GM12878 (cell line): ENCODE results near the gene GPR107. TPM values are rescaled to one million over a fixed set of nuclear protein-coding genes. Genes with fewer than 3 reads are reported as not detected.

Experiments
- BHLHE40 ChIP-seq, 2 experiments: fragments of 450-650 bp in 1 of 2; IDR thresholded peaks; 2 replicates each; pipeline ENCODE4 v1.6.1; 2011 to 2017; ENCODE audit warnings: low read depth in 2 of 2, borderline replicate concordance in 1 of 2, improper control_type of control experiment in 1 of 2, low read length in 1 of 2, mild to moderate bottlenecking in 1 of 2
- BMI1 ChIP-seq: fragments of 450-650 bp; IDR thresholded peaks from 2 replicates; pipeline ENCODE4 v1.6.1; 2016; ENCODE audit warnings: mild to moderate bottlenecking, moderate library complexity, borderline replicate concordance
- BRCA1 ChIP-seq: IDR thresholded peaks from 2 replicates; pipeline ENCODE4 v1.6.1; 2011; ENCODE audit warnings: low read depth, low read length, improper control_type of control experiment
- CBFB ChIP-seq: IDR thresholded peaks from 2 replicates; pipeline ENCODE4 v1.6.1; 2016; ENCODE audit warnings: antibody characterized with exemption, low read depth
- EED ChIP-seq: sonication (generic); IDR thresholded peaks from 2 replicates; pipeline ENCODE4 v1.6.1; 2016; ENCODE audit warnings: antibody characterized with exemption, low read depth
- HDAC6 ChIP-seq: fragments of 200-600 bp; sonication (generic); IDR thresholded peaks from one replicate; pipeline ENCODE4 v1.8.0; 2017; ENCODE audit warnings: antibody characterized with exemption; ENCODE audit not compliant: unreplicated experiment
- HDGF ChIP-seq: fragments of 450-650 bp; IDR thresholded peaks from 2 replicates; pipeline ENCODE4 v1.6.1; 2016; ENCODE audit warnings: antibody characterized with exemption
- MXI1 ChIP-seq: fragments of 150-350 bp; IDR thresholded peaks from 2 replicates; pipeline ENCODE4 v1.6.1; 2011; ENCODE audit warnings: low read depth, mild to moderate bottlenecking, inconsistent platforms, low read length, improper control_type of control experiment
- POLR2AphosphoS2 ChIP-seq: IDR thresholded peaks from 2 replicates; pipeline ENCODE4 v1.6.1; 2011; ENCODE audit warnings: low read depth, mild to moderate bottlenecking, low read length, improper control_type of control experiment, moderate library complexity
- SP1 ChIP-seq: IDR thresholded peaks from one replicate; pipeline ENCODE4 v1.6.1; 2011; ENCODE audit warnings: low read depth, low read length
- STAT3 ChIP-seq: IDR thresholded peaks from 2 replicates; pipeline ENCODE4 v1.6.1; 2011; ENCODE audit warnings: low read depth, low read length, improper control_type of control experiment
- TARDBP ChIP-seq: IDR thresholded peaks from 2 replicates; pipeline ENCODE4 v1.6.1; 2016; ENCODE audit warnings: borderline replicate concordance
- TCF12 ChIP-seq: IDR thresholded peaks from 2 replicates; pipeline ENCODE4 v1.6.1; 2011; ENCODE audit warnings: low read depth, mild to moderate bottlenecking, low read length
- TCF3 ChIP-seq: IDR thresholded peaks from 2 replicates; pipeline ENCODE4 v1.6.1; 2012; ENCODE audit warnings: low read depth, mild to moderate bottlenecking, low read length, borderline replicate concordance; ENCODE audit not compliant: insufficient read depth
- ZNF274 ChIP-seq: IDR thresholded peaks from one replicate; pipeline ENCODE4 v1.8.0; 2011; ENCODE audit not compliant: insufficient read length, insufficient read depth
- polyA plus RNA-seq, 11 experiments: library from polyadenylated mRNA; depleted of rRNA in 4 of 11; unstranded in 6 of 11; stranded (reverse) in 5 of 11; fragments of >200 nt; fragmentation: Nextera tagmentation in 4 of 11; fragmentation: Illumina TruSeq in 1 of 11; extraction: Ambion mirVana in 4 of 11; extraction: Trizol in 1 of 11; gene quantifications; 1 replicate in 1 of 11; 2 replicates in 10 of 11; pipeline versions ENCODE4 v1.2.1 to v1.2.3, GENCODE V29; 2011 to 2016; ENCODE audit warnings: inconsistent platforms in 2 of 11, missing spikeins in 2 of 11, low read depth in 1 of 11
- total RNA-seq, 4 experiments: library from RNA; depleted of rRNA in 3 of 4; stranded (reverse); fragments of >200 nt in 3 of 4; fragmentation: Illumina TruSeq in 1 of 4; extraction: Trizol in 1 of 4; gene quantifications; 2 replicates each; pipeline versions ENCODE4 v1.2.1 to v1.2.3, GENCODE V29; 2013 to 2021
- TF ChIP-seq, protein P1 (sequence below): fragments of 450-650 bp; IDR thresholded peaks from 2 replicates; pipeline ENCODE4 v1.6.1; 2017; ENCODE audit warnings: mild to moderate bottlenecking, low read depth, inconsistent platforms; ENCODE audit not compliant: poor library complexity, severe bottlenecking
- TF ChIP-seq, protein P2 (sequence below): IDR thresholded peaks from 2 replicates; pipeline ENCODE4 v1.6.1; 2012; ENCODE audit warnings: low read depth, low read length, improper control_type of control experiment
- TF ChIP-seq, protein P3 (sequence below): IDR thresholded peaks from 2 replicates; pipeline ENCODE4 v1.6.1; 2012; ENCODE audit warnings: low read depth, low read length, improper control_type of control experiment
- TF ChIP-seq, protein P4 (sequence below): fragments of 450-650 bp; IDR thresholded peaks from 2 replicates; pipeline ENCODE4 v1.6.1; 2017; ENCODE audit warnings: mild to moderate bottlenecking
- TF ChIP-seq, protein P5 (sequence below): IDR thresholded peaks from 2 replicates; pipeline ENCODE4 v1.6.1; 2011; ENCODE audit warnings: low read depth, low read length, improper control_type of control experiment, borderline replicate concordance
- TF ChIP-seq, protein P6 (sequence below): fragments of 450-650 bp; IDR thresholded peaks from 2 replicates; pipeline ENCODE4 v1.6.1; 2018; ENCODE audit warnings: borderline replicate concordance, mild to moderate bottlenecking; ENCODE audit not compliant: partially characterized antibody

The GPR107 gene
- total and polyA plus RNA-seq, 10 of the 15 experiments (the other 5 are each of a cell fraction or from before 2014, with no cell fraction given) = 2.7 to 21.4 (median 10.6) TPM

DNA sequence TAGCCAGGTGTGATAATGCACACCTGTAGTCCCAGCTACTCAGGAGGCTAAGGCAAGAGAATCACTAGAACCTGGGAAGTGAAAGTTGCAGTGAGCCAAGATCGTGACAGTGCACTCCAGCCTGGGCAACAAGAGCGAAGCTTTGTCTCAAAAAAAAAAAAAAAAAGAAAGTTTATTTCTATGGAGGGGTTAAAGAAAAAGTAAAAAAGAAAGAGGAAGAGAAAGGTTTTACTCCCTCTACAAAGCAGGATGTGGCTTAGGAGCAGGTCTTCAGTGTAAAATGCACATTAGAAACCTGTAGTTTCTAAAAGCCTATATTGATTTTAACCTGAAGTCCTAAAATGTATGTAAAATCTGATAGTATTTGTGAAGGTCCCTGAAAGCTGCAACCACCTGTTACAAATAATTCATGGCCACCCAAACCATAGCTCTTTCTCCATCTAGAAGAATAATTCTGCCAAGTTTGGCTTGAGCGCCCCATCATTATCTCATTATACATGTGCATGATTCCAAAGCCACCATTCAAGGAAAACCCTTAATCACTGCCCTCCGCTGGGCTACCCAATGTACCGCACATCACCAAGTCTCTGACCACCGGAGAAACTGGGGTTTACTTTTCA lies 14.1 kb upstream of the GPR107 start (continued):
- TF ChIP-seq, protein P1, sequence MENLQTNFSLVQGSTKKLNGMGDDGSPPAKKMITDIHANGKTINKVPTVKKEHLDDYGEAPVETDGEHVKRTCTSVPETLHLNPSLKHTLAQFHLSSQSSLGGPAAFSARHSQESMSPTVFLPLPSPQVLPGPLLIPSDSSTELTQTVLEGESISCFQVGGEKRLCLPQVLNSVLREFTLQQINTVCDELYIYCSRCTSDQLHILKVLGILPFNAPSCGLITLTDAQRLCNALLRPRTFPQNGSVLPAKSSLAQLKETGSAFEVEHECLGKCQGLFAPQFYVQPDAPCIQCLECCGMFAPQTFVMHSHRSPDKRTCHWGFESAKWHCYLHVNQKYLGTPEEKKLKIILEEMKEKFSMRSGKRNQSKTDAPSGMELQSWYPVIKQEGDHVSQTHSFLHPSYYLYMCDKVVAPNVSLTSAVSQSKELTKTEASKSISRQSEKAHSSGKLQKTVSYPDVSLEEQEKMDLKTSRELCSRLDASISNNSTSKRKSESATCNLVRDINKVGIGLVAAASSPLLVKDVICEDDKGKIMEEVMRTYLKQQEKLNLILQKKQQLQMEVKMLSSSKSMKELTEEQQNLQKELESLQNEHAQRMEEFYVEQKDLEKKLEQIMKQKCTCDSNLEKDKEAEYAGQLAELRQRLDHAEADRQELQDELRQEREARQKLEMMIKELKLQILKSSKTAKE = peak; percentile 70
- TF ChIP-seq CBFB (0 out of 2 replicates have a peak, but pooled peaks have one; percentile 27), TARDBP (no peak), SP1 (no peak), BHLHE40 (IDR thresholded peaks at IDR 0.05; ENCODE audit: borderline replicate concordance in 1 of 2, low read depth in 2 of 2, low read length in 1 of 2) (peak; percentile 47 to 49; a peak in 1 of 4 replicates), STAT3 (no peak), TCF12 (peak; percentile 58; the same call in 1 of the 2 replicates), BMI1 (peak; percentile 47; the same call in 1 of the 2 replicates), MXI1 (peak; percentile 47; the same call in 1 of the 2 replicates), HDGF (peak; percentile 54), EED (peak; percentile 63), ZNF274 (no peak), TCF3 (0 out of 2 replicates have a peak, but pooled peaks have one; percentile 39), BRCA1 (no peak), HDAC6 (no peak), POLR2AphosphoS2 (peak; percentile 61)
- TF ChIP-seq, protein P2, sequence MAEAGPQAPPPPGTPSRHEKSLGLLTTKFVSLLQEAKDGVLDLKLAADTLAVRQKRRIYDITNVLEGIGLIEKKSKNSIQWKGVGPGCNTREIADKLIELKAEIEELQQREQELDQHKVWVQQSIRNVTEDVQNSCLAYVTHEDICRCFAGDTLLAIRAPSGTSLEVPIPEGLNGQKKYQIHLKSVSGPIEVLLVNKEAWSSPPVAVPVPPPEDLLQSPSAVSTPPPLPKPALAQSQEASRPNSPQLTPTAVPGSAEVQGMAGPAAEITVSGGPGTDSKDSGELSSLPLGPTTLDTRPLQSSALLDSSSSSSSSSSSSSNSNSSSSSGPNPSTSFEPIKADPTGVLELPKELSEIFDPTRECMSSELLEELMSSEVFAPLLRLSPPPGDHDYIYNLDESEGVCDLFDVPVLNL = no peak
- TF ChIP-seq, protein P3, sequence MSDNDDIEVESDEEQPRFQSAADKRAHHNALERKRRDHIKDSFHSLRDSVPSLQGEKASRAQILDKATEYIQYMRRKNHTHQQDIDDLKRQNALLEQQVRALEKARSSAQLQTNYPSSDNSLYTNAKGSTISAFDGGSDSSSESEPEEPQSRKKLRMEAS = no peak
- TF ChIP-seq, protein P4, sequence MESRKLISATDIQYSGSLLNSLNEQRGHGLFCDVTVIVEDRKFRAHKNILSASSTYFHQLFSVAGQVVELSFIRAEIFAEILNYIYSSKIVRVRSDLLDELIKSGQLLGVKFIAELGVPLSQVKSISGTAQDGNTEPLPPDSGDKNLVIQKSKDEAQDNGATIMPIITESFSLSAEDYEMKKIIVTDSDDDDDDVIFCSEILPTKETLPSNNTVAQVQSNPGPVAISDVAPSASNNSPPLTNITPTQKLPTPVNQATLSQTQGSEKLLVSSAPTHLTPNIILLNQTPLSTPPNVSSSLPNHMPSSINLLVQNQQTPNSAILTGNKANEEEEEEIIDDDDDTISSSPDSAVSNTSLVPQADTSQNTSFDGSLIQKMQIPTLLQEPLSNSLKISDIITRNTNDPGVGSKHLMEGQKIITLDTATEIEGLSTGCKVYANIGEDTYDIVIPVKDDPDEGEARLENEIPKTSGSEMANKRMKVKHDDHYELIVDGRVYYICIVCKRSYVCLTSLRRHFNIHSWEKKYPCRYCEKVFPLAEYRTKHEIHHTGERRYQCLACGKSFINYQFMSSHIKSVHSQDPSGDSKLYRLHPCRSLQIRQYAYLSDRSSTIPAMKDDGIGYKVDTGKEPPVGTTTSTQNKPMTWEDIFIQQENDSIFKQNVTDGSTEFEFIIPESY = no peak
- TF ChIP-seq, protein P5, sequence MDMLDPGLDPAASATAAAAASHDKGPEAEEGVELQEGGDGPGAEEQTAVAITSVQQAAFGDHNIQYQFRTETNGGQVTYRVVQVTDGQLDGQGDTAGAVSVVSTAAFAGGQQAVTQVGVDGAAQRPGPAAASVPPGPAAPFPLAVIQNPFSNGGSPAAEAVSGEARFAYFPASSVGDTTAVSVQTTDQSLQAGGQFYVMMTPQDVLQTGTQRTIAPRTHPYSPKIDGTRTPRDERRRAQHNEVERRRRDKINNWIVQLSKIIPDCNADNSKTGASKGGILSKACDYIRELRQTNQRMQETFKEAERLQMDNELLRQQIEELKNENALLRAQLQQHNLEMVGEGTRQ = no peak
- TF ChIP-seq, protein P6, sequence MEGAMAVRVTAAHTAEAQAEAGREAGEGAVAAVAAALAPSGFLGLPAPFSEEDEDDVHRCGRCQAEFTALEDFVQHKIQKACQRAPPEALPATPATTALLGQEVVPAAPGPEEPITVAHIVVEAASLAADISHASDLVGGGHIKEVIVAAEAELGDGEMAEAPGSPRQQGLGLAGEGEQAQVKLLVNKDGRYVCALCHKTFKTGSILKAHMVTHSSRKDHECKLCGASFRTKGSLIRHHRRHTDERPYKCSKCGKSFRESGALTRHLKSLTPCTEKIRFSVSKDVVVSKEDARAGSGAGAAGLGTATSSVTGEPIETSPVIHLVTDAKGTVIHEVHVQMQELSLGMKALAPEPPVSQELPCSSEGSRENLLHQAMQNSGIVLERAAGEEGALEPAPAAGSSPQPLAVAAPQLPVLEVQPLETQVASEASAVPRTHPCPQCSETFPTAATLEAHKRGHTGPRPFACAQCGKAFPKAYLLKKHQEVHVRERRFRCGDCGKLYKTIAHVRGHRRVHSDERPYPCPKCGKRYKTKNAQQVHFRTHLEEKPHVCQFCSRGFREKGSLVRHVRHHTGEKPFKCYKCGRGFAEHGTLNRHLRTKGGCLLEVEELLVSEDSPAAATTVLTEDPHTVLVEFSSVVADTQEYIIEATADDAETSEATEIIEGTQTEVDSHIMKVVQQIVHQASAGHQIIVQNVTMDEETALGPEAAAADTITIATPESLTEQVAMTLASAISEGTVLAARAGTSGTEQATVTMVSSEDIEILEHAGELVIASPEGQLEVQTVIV = no peak
